NCI-H1105 treated with DMSO at 0.1 percent for 48 hours (cell line): ENCODE measurements around the gene DAP.
"Not testable (repeated sequence)": the region's sequence is repeated elsewhere in the genome, so short reads cannot be mapped to it uniquely, and the experiment has no call there.

ENCODE experiments used
- DNase-seq: peaks from one replicate; lab custom pipeline; 2025; lab: John Stamatoyannopoulos, UW

DAP gene

GRCh38 chr5:10631316-10631996 lies 129.6 kb downstream of the DAP start:
- DNase-seq, result no peak

GRCh38 chr5:10630744-10631143 lies 130.3 kb downstream of the DAP start:
- not testable (repeated sequence) for DNase-seq

DNA sequence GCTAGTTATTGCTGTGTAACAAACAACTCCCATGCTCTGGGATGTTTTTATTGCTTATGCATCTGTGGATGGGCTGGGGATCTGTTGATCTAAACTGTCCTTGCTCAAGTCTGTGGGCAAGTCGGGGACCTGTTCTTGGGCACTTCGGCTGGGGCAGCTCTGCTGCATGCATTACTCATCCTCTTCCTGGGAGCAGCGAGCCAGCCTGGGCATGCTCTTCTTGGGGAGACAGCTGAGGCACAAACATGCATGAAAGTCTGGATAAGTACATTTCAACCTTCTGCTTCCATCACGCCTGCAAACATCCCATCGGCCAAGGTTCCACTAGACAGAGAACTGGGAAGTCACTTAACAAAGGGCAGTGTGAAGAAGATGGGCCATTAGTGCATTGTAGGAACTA lies 130.9 kb downstream of the DAP start:
- no peak for DNase-seq

- no peak for DNase-seq
Measured at GRCh38 chr5:10629682-10630081, 131.4 kb downstream of the DAP start.
